Tibial artery (tissue), 4 donors: Measurements from ENCODE around the gene ZNF592.

Source experiments
- DNase-seq, 2 donors: peaks; one replicate each; pipeline ENCODE4 v3.0.0-alpha.2; 2019
- H3K27ac ChIP-seq, 2 donors: fragments of 200-600 bp; sonication (generic) in 1 of 2; 1 replicate in 1 of 2; 2 replicates in 1 of 2; pipeline ENCODE4 v1.5.1; 2018 to 2019; ENCODE audit warnings: mild to moderate bottlenecking in 1 of 2
- H3K27me3 ChIP-seq, 2 donors: fragments of 200-600 bp; sonication (generic) in 1 of 2; one replicate each; pipeline versions ENCODE4 v1.5.1 to v1.6.0; 2016 to 2019
- H3K36me3 ChIP-seq, 3 donors: fragments of 200-600 bp; sonication (generic) in 2 of 3; one replicate each; pipeline ENCODE4 v1.5.1; 2016 to 2019; ENCODE audit warnings: mild to moderate bottlenecking in 2 of 3
- H3K4me1 ChIP-seq, 4 donors: fragments of 200-600 bp; sonication (generic) in 2 of 4; 1 replicate in 3 of 4; 2 replicates in 1 of 4; pipeline ENCODE4 v1.5.1; 2016 to 2019
- H3K4me3 ChIP-seq, 2 donors: fragments of 200-600 bp; sonication (generic) in 1 of 2; 1 replicate in 1 of 2; 2 replicates in 1 of 2; pipeline ENCODE4 v1.5.1; 2018 to 2019; ENCODE audit warnings: mild to moderate bottlenecking in 2 of 2
- H3K9me3 ChIP-seq, 3 donors: fragments of 200-600 bp; sonication (generic) in 1 of 3; one replicate each; pipeline ENCODE4 v1.5.1; 2016 to 2019
- CTCF ChIP-seq, 2 experiments: fragments of 200-600 bp in 1 of 2; fragments of 450-650 bp in 1 of 2; IDR thresholded peaks; one replicate each; pipeline ENCODE4 v1.5.1; 2017 to 2019; ENCODE audit warnings: antibody characterized with exemption in 2 of 2, mild to moderate bottlenecking in 1 of 2, moderate library complexity in 1 of 2
- intact Hi-C: fragments of 100-400 bp; cut with DNase I; formaldehyde crosslinking; loops from one replicate; pipeline ENCODE4 v1.15.0; 2023; ENCODE audit warnings: low total_unique reads

ZNF592 gene

GRCh38 chr15:84748274-84749110, at the start of gene ZNF592:
Gene ZNF592, plus strand, starts transcription at chr15:84748592. Its CDS starts 34,084 bp downstream, at chr15:84782676.
- intact Hi-C loops, result loop anchor here (2.0 to 5.0 kb wide), 2 partner anchors 32 to 91 kb away; partner anchors contain the start of genes NMB and SEC11A
- TF ChIP-seq CTCF (IDR thresholded peaks at IDR 0.05), result peak in 1 of 2 experiments; percentile 84
- Histone ChIP-seq H3K27me3 (no peaks in the 10 kb centered on the region), H3K4me1 (peaks cover 0 to 65% (median 45%) of the 10 kb centered on the region in 4 donors), H3K9me3 (no peaks in the 10 kb centered on the region), H3K36me3 (no peaks in the 10 kb centered on the region), H3K27ac (peak within 1 kb of the TSS; percentile 96 to 100), H3K4me3 (peak within 1 kb of the TSS; percentile 89 to 93)
- DNase-seq, result peak; percentile 76 to 93

- H3K4me1 ChIP-seq, result peaks cover 0 to 37% (median 10%) of the 10 kb centered on the region in 4 donors
- intact Hi-C loops, result no loop called here
- no peaks in the 10 kb centered on the region for H3K27me3 ChIP-seq
- no peaks in the 10 kb centered on the region for H3K36me3 ChIP-seq
- no peak for DNase-seq
- no peak for TF ChIP-seq CTCF (IDR thresholded peaks at IDR 0.05)
- no peak overlapping the region for H3K4me3 ChIP-seq
- H3K9me3 ChIP-seq, result no peaks in the 10 kb centered on the region
- no peak overlapping the region for H3K27ac ChIP-seq
These were observed 48.7 kb upstream of the ZNF592 start for GRCh38 chr15:84699538-84700191.

- intact Hi-C loops, result no loop called here
- Histone ChIP-seq H3K9me3 (no peaks in the 10 kb centered on the region), H3K27me3 (no peaks in the 10 kb centered on the region), H3K4me1 (peaks cover 0 to 20% (median 10%) of the 10 kb centered on the region in 4 donors), H3K4me3 (no peak overlapping the region), H3K27ac (peak overlapping the region; percentile 11 to 20), H3K36me3 (no peaks in the 10 kb centered on the region)
- DNase-seq, result peak; percentile 69 to 74
- TF ChIP-seq CTCF (IDR thresholded peaks at IDR 0.05), result no peak
These were observed 45.4 kb upstream of the ZNF592 start for GRCh38 chr15:84702961-84703482.

- H3K27ac ChIP-seq, result no peak overlapping the region
- intact Hi-C loops, result no loop called here
- H3K36me3 ChIP-seq, result no peaks in the 10 kb centered on the region
- peaks cover 0 to 20% (median 9%) of the 10 kb centered on the region in 4 donors for H3K4me1 ChIP-seq
- no peak overlapping the region for H3K4me3 ChIP-seq
- no peaks in the 10 kb centered on the region for H3K27me3 ChIP-seq
- no peaks in the 10 kb centered on the region for H3K9me3 ChIP-seq
- no peak for TF ChIP-seq CTCF (IDR thresholded peaks at IDR 0.05)
- DNase-seq, result no peak
These were observed 44.6 kb upstream of the ZNF592 start for GRCh38 chr15:84703808-84704207.

- Histone ChIP-seq H3K4me3 (peak overlapping the region; percentile 86 to 87), H3K36me3 (peaks cover 12 to 20% (median 17%) of the 10 kb centered on the region in 3 donors), H3K27ac (peak overlapping the region in 1 of 2 donors; percentile 87), H3K9me3 (no peaks in the 10 kb centered on the region), H3K4me1 (peaks cover 0 to 32% (median 20%) of the 10 kb centered on the region in 4 donors), H3K27me3 (no peaks in the 10 kb centered on the region)
- DNase-seq, result no peak
- no peak for TF ChIP-seq CTCF (IDR thresholded peaks at IDR 0.05)
- intact Hi-C loops, result loop anchor here (10.0 kb wide), 1 partner anchor 110 kb away; the partner anchor contains the start of gene ZSCAN2
These were observed 34.0 kb upstream of the ZNF592 start for GRCh38 chr15:84714372-84714771.
